Measurements from ENCODE around the gene PNMA8C. TPM values are rescaled to one million over a fixed set of nuclear protein-coding genes. Genes with fewer than 3 reads are reported as not detected.

The PNMA8C gene
- total RNA-seq, 1 donor from 2014 or later = not detected

DNA sequence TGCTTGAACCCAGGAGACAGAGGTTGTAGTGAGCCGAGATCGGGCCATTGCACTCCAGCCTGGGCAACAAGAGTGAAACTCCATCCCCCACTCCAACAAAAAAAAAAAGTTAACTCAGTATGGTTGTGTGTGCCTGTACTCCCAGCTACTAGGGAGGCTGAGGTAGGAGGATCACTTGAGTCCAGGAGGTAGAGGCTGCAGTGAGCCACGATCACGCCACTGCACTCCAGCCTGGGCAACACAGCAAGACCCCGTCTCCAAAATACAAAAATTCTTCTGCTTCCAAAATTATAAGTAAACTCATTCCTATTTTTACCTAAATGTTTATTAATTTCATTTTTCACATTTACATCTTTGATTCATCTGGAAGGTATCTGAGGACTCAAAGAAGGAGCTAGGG, 28.2 kb upstream of the PNMA8C start:
- TF ChIP-seq, protein P1, sequence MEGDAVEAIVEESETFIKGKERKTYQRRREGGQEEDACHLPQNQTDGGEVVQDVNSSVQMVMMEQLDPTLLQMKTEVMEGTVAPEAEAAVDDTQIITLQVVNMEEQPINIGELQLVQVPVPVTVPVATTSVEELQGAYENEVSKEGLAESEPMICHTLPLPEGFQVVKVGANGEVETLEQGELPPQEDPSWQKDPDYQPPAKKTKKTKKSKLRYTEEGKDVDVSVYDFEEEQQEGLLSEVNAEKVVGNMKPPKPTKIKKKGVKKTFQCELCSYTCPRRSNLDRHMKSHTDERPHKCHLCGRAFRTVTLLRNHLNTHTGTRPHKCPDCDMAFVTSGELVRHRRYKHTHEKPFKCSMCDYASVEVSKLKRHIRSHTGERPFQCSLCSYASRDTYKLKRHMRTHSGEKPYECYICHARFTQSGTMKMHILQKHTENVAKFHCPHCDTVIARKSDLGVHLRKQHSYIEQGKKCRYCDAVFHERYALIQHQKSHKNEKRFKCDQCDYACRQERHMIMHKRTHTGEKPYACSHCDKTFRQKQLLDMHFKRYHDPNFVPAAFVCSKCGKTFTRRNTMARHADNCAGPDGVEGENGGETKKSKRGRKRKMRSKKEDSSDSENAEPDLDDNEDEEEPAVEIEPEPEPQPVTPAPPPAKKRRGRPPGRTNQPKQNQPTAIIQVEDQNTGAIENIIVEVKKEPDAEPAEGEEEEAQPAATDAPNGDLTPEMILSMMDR (conservative IDR thresholded peaks at IDR 0.05; ENCODE audit: low read depth, low read length) = no peak
- H3K4me3 ChIP-seq (ENCODE audit: low read depth, low read length) = no peak overlapping the region
- DNase-seq (ENCODE audit: low read depth) = no peak

DNA sequence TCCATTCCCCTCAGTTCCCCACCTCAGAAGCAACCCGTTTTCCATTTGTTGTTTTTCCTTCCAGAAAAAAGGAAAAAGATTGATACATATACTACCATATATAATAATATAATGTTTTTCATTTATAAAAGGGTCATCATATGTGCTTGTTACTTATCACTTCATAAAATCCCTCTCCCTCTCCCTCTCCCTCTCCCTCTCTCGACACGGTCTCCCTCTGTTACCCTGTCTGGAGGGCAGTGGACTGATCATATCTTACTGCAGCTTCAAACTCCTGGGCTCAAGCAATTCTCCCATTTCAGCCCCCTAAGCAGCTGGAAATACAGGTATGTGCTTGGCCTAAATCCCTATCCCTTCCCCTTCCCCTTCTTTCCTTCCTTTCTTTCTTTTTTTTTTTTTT, 25.5 kb upstream of the PNMA8C start:
- DNase-seq (ENCODE audit: low read depth) = no peak
- TF ChIP-seq, protein P1 (conservative IDR thresholded peaks at IDR 0.05; ENCODE audit: low read depth, low read length) = no peak
- no peak overlapping the region for H3K4me3 ChIP-seq (ENCODE audit: low read depth, low read length)

DNA sequence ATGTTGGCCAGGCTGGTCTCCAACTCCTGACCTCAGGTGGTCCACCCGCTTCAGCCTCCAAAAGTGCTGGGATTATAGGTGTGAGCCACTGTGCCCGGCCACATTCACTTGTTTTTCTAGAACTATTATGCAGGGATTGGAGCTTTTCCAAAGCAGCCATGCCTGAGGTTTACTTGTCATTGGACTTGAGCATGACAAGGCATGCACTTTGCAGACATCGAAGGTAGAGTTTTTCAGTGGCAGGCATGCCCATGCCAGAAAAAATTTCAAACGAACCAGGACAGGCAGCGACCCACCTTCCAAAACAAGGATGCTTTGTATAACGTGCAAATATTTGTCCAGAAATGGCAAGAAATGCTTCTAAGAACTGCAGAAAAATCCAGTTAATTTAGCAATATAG, 24.9 kb upstream of the PNMA8C start:
- no peak for DNase-seq (ENCODE audit: low read depth)
- no peak overlapping the region for H3K4me3 ChIP-seq (ENCODE audit: low read depth, low read length)
- TF ChIP-seq, protein P1 (conservative IDR thresholded peaks at IDR 0.05; ENCODE audit: low read depth, low read length) = no peak

DNA sequence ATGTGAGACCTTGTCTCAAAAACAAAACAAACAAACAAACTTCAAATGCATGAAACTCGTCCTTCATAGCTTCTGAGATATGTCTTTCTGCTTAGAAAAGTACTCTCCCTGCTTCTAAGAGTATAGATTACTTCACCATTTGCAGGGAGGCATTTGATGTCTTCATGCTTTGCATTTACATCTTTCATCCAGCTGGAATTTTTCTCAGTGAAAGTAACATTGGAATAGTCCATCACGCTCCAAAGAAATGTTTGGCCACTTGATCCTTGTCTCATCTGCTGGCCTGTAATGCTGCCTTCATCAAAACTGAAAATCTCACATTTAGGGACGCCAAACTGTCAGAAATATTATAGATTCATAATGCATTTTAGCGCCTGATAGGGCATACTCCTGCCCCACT, 23.4 kb upstream of the PNMA8C start:
- TF ChIP-seq, protein P1 (conservative IDR thresholded peaks at IDR 0.05; ENCODE audit: low read depth, low read length) = no peak
- DNase-seq (ENCODE audit: low read depth) = no peak
- H3K4me3 ChIP-seq (ENCODE audit: low read depth, low read length) = no peak overlapping the region

DNA sequence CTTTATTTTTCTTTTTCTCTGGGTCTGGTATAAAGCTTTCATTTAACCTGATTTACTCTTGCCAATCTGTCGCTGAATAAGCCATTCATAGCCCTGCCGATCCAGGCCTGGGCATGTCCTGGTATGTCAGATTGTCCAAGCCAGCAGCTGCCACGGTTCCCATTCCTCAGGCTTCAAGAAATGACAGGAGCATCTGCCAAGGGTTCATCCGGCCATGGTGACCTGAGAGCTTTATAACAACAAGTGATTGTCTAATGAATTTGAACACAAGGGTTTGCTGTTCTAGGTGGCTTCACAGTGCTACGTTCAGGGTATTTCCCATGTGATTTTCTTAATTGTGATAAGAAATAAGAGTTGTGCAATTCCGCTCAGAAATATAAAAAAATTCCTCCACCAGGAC, 22.6 kb upstream of the PNMA8C start:
- H3K4me3 ChIP-seq (ENCODE audit: low read depth, low read length) = no peak overlapping the region
- TF ChIP-seq, protein P1 (conservative IDR thresholded peaks at IDR 0.05; ENCODE audit: low read depth, low read length) = no peak
- no peak for DNase-seq (ENCODE audit: low read depth)

DNA sequence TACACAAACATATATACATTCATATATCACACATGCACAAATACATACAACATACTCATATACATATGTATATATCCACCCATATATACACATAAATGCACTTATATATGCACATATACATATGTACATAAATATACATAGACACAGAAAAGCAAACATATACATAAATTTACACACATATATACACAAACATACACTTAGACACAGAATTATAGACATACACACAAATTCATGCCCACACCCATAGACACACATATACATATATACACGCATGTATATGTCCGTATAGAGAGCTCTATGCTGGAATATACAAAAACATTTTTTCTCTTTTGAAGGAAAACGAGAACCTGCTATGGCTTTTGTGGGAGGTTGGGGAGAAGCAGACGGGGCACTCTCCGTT, 22.0 kb upstream of the PNMA8C start:
- no peak overlapping the region for H3K4me3 ChIP-seq (ENCODE audit: low read depth, low read length)
- TF ChIP-seq, protein P1 (conservative IDR thresholded peaks at IDR 0.05; ENCODE audit: low read depth, low read length) = no peak
- no peak for DNase-seq (ENCODE audit: low read depth)

DNA sequence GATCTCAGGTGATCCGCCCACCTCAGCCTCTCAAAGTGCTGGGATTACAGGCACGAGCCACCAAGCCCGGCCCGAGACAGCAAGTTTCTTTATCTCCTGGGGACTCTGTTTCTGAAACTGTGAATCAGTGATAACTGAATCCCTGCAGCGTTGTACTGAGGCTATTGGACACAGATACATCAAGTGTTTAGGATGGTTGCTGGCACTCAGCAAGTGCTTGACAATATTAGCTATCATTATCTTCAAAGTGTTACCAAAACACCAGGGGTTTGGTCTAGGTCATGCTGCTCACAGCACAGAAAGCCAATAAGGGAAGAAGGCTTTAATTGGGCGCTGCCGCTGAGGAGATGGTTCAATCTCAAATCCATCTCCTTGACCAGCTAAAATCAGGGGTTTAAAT, 20.5 kb upstream of the PNMA8C start:
- DNase-seq (ENCODE audit: low read depth) = no peak
- TF ChIP-seq, protein P1 (conservative IDR thresholded peaks at IDR 0.05; ENCODE audit: low read depth, low read length) = no peak

More for the DNA sequence above, 20.5 kb upstream of the PNMA8C start:
- no peak overlapping the region for H3K4me3 ChIP-seq (ENCODE audit: low read depth, low read length)

Measured in epithelial cell of proximal tubule (primary cell).